Adrenal gland (tissue), 12 donors: ENCODE measurements around the gene MTG2. TPM values are rescaled to one million over a fixed set of nuclear protein-coding genes. Genes with fewer than 3 reads are reported as not detected.
A peak's percentile ranks its signal among the peaks of the same experiment; 100 is the strongest.

Experiments used
- DNase-seq, 7 donors: peaks; one replicate each; pipeline ENCODE4 v3.0.0-alpha.2; 2019 to 2020
- H3K27ac ChIP-seq, 5 donors: fragments of 200-600 bp; sonication (generic) in 4 of 5; 1 replicate in 3 of 5; 2 replicates in 2 of 5; pipeline versions ENCODE4 v1.5.1 to v1.8.0; 2016 to 2020; ENCODE audit warnings: mild to moderate bottlenecking in 1 of 5
- H3K27me3 ChIP-seq: fragments of 200-600 bp; 2 replicates; pipeline ENCODE4 v1.8.0; 2021
- H3K36me3 ChIP-seq, 2 donors: fragments of 200-600 bp; replicated peaks in 1 of 2; 1 replicate in 1 of 2; 2 replicates in 1 of 2; pipeline versions ENCODE4 v1.5.1 to v1.8.0; 2018 to 2022
- H3K4me1 ChIP-seq, 2 donors: fragments of 200-600 bp; replicated peaks in 1 of 2; 1 replicate in 1 of 2; 2 replicates in 1 of 2; pipeline versions ENCODE4 v1.5.1 to v1.8.0; 2018 to 2021
- H3K4me3 ChIP-seq, 4 donors: fragments of 200-600 bp; sonication (generic) in 3 of 4; one replicate each; pipeline ENCODE4 v1.5.1; 2016 to 2018
- H3K9me3 ChIP-seq, 3 donors: fragments of 200-600 bp; sonication (generic) in 1 of 3; replicated peaks in 1 of 3; 1 replicate in 2 of 3; 2 replicates in 1 of 3; pipeline versions ENCODE4 v1.5.1 to v1.8.0; 2016 to 2021
- POLR2A ChIP-seq, 2 donors: fragments of 450-650 bp; IDR thresholded peaks; one replicate each; pipeline ENCODE4 v1.6.1; 2017; ENCODE audit warnings: antibody characterized with exemption in 2 of 2, mild to moderate bottlenecking in 2 of 2, moderate library complexity in 1 of 2
- WGBS, 4 donors: extraction: QIAGEN DNeasy Blood & Tissue Kit in 2 of 4; methylation state at CpG; one replicate each; pipeline versions ENCODE4 v1.1.5 to v1.1.7; 2013 to 2017; 5-methylcytosine and 5-hydroxymethylcytosine counted together
- intact Hi-C, 2 donors: fragments of 100-400 bp; cut with DNase I; formaldehyde crosslinking; loops; one replicate each; pipeline versions ENCODE4 v1.14.1 to v1.15.0; 2022 to 2023
- polyA plus RNA-seq, 3 donors: library from polyadenylated mRNA; stranded (reverse); fragments of 200-250 nt in 2 of 3; fragments of 350-450 nt in 1 of 3; fragmentation: Illumina TruSeq in 1 of 3; extraction: RNeasy Lipid Tissue Mini Kit (QIAGEN cat#74804) in 1 of 3; gene quantifications; one replicate each; pipeline ENCODE4 v1.2.3, GENCODE V29; 2013 to 2014
- total RNA-seq, 9 donors: library from RNA; depleted of rRNA in 4 of 9; stranded (reverse); fragments of >200 nt in 4 of 9; fragments of 120-200 nt in 1 of 9; fragmentation: NEBNext Ultra II Directional in 1 of 9; extraction: Animal tissue kit (Norgen Biotek cat#: 25700) in 1 of 9; gene quantifications; one replicate each; pipeline versions ENCODE4 v1.1.0 to v1.2.4, GENCODE V29; 2013 to 2023
- TF ChIP-seq, protein P1 (sequence below), 6 experiments: fragments of 450-650 bp in 4 of 6; fragments of 200-600 bp in 2 of 6; sonication (generic) in 1 of 6; IDR thresholded peaks; 1 replicate in 5 of 6; 2 replicates in 1 of 6; pipeline versions ENCODE4 v1.5.1 to v1.8.0; 2016 to 2021; ENCODE audit warnings: antibody characterized with exemption in 6 of 6, mild to moderate bottlenecking in 2 of 6, moderate library complexity in 1 of 6
- donor health status: healthy with polysubstance abuse.
- donor health status: Bipolar disorder and iron deficiency.
- donor health status: DM: yes; HTN: yes; CAD: no.
- donor health status: DM: no; HTN: no; CAD: no.
- donor health status: DM: no; HTN: no; CAD: no.
- donor health status: DM: yes; HTN: yes; CAD: no.

Gene MTG2
- total and polyA plus RNA-seq, 12 donors, result 11.5 to 90.4 (median 47.2) TPM

DNA sequence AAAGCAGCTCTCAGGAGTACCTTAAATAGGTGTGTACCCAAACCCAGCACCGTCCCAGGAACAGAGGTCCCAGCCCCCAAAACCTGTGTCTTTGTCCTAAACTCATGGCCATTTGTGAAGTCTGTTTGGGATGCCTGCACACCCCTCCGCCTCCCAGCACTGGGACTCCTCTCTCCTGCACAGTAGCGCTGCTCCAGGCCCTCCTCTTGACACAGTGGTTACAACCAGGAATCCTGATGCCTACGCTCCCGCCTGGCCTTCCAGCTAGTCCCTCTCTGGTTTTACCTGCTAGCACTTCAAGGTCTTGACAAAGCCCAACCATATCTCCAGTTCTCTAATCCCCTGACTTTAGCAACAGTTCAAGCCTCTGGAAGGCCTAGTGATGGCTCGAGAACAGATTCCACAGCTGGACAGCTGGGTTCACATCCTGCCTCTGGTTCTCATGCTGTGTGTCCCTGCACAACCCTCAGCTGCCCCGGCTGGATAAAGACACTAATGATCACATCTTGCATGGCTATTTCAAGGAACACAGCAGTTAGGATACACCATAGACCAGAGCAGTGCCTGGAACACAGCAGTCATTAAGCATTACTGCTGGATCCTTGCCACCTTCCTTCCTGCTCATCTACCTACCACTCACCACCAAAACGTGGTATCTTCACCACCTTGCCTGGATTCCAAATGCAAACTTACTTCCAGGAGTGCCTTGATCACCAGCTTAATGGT is 45.2 kb upstream of the MTG2 start:
- no peaks in the 10 kb centered on the region for H3K9me3 ChIP-seq
- H3K36me3 ChIP-seq, result peaks cover 0 to 74% of the 10 kb centered on the region in 2 donors
- 71 to 83% (median 80%) methylated on average over 8 of the region's 8 CpGs for WGBS, 4 donors
- intact Hi-C loops, result loop anchor here (5.0 kb wide), 1 partner anchor 125 kb away; no protein-coding TSS in a partner anchor
- H3K27me3 ChIP-seq, result no peaks in the 10 kb centered on the region
- H3K4me3 ChIP-seq, result no peak overlapping the region
- H3K27ac ChIP-seq, result peak overlapping the region in 2 of 5 donors; percentile 11 to 51
- no peak for TF ChIP-seq POLR2A (IDR thresholded peaks at IDR 0.05)
- TF ChIP-seq, protein P1, sequence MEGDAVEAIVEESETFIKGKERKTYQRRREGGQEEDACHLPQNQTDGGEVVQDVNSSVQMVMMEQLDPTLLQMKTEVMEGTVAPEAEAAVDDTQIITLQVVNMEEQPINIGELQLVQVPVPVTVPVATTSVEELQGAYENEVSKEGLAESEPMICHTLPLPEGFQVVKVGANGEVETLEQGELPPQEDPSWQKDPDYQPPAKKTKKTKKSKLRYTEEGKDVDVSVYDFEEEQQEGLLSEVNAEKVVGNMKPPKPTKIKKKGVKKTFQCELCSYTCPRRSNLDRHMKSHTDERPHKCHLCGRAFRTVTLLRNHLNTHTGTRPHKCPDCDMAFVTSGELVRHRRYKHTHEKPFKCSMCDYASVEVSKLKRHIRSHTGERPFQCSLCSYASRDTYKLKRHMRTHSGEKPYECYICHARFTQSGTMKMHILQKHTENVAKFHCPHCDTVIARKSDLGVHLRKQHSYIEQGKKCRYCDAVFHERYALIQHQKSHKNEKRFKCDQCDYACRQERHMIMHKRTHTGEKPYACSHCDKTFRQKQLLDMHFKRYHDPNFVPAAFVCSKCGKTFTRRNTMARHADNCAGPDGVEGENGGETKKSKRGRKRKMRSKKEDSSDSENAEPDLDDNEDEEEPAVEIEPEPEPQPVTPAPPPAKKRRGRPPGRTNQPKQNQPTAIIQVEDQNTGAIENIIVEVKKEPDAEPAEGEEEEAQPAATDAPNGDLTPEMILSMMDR (IDR thresholded peaks at IDR 0.05), result no peak
- H3K4me1 ChIP-seq, result peaks cover 29 to 60% of the 10 kb centered on the region in 2 donors
- no peak for DNase-seq

DNA sequence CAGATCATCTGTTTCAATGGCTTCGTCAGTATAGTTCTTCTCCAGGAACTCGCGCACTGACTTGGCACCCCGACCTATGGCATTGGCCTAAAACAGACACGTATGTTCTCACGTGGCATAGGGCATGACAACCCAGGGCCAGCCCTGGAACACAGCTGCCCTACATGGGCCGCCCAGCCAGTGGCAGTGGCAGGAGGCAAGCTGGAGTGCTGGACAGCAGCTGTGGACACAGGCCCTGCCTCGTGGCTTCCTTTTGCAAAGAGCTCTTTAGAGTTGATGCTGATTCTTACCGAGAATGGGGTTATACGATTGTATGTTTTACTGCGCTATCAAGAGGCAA is 44.7 kb upstream of the MTG2 start:
- H3K4me3 ChIP-seq, result no peak overlapping the region
- H3K4me1 ChIP-seq, result peaks cover 29 to 55% of the 10 kb centered on the region in 2 donors
- WGBS, 4 donors, result 69 to 81% (median 76%) methylated on average over 11 of the region's 11 CpGs
- TF ChIP-seq POLR2A (IDR thresholded peaks at IDR 0.05), result no peak
- TF ChIP-seq, protein P1 (IDR thresholded peaks at IDR 0.05), result no peak
- peaks cover 0 to 68% of the 10 kb centered on the region in 2 donors for H3K36me3 ChIP-seq
- no peak for DNase-seq
- intact Hi-C loops, result loop anchor here (5.0 kb wide), 1 partner anchor 126 kb away; no protein-coding TSS in a partner anchor
- H3K9me3 ChIP-seq, result no peaks in the 10 kb centered on the region
- peak overlapping the region in 2 of 5 donors; percentile 11 to 51 for H3K27ac ChIP-seq
- no peaks in the 10 kb centered on the region for H3K27me3 ChIP-seq

DNA sequence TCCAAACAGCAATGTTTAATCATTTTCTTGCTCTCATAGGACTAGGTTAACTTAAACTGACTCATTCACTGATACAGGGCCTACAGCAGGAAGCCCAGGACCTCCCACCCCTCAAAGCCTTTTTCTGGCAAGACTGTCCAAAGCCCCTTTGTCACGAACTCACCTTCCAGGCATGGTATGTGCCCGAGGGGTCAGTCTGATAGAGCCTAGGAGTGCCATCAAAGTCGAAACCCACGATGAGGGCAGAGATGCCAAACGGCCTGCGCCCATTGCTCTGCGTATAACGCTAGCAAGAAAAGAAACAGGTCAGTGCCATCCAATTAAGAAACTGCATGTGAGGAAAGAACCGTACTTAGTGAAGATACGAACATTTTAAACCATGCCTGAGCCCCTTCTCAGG is 43.9 kb upstream of the MTG2 start:
- H3K4me1 ChIP-seq, result peaks cover 29 to 51% of the 10 kb centered on the region in 2 donors
- no peaks in the 10 kb centered on the region for H3K9me3 ChIP-seq
- no peak for TF ChIP-seq POLR2A (IDR thresholded peaks at IDR 0.05)
- TF ChIP-seq, protein P1 (IDR thresholded peaks at IDR 0.05), result no peak
- H3K27me3 ChIP-seq, result no peaks in the 10 kb centered on the region
- no peak overlapping the region for H3K4me3 ChIP-seq
- no peak for DNase-seq
- WGBS, 4 donors, result 80 to 91% (median 83%) methylated on average over 7 to 10 of the region's 10 CpGs
- intact Hi-C loops, result loop anchor here (5.0 kb wide), 1 partner anchor 127 kb away; no protein-coding TSS in a partner anchor
- H3K36me3 ChIP-seq, result peaks cover 0 to 63% of the 10 kb centered on the region in 2 donors
- H3K27ac ChIP-seq, result peak overlapping the region in 1 of 5 donors; percentile 6

DNA sequence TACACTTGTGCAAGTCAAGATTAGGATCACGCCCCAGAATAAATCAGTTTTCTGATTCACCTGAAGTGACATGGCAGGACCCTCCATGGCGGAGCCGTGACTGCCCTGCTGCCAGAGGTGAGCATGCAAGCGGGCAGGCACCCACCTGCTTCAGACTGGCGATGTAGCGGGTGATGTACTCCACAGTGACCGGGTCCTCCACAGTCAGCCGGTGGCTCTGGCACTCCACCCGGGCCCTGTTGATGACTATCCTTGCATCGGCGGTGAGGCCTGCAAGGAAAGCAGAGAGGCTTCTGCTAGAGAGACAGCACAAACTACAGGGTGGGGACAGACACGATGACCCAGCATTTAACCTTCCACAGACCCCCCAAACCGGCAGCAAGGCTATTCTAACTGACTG is 43.2 kb upstream of the MTG2 start:
- intact Hi-C loops, result loop anchor here (5.0 kb wide), 2 partner anchors 77 to 127 kb away; no protein-coding TSS in a partner anchor

More for the DNA sequence above, 43.2 kb upstream of the MTG2 start:
- H3K9me3 ChIP-seq, result no peaks in the 10 kb centered on the region
- peaks cover 0 to 59% of the 10 kb centered on the region in 2 donors for H3K36me3 ChIP-seq
- H3K27ac ChIP-seq, result no peak overlapping the region
- no peak for TF ChIP-seq POLR2A (IDR thresholded peaks at IDR 0.05)
- TF ChIP-seq, protein P1 (IDR thresholded peaks at IDR 0.05), result no peak
- H3K4me1 ChIP-seq, result peaks cover 25 to 46% of the 10 kb centered on the region in 2 donors
- WGBS, 4 donors, result 83 to 86% (median 85%) methylated on average over 5 to 13 of the region's 13 CpGs
- no peaks in the 10 kb centered on the region for H3K27me3 ChIP-seq
- H3K4me3 ChIP-seq, result no peak overlapping the region
- DNase-seq, result no peak
